IPS-15b (cell line): ENCODE measurements around the gene SLAMF9.

ENCODE experiments used
- H3K27me3 ChIP-seq: one replicate; pipeline ENCODE4 v1.6.1; 2013; ENCODE audit warnings: low read length; ENCODE audit not compliant: control insufficient read depth, insufficient read depth
- H3K36me3 ChIP-seq: one replicate; pipeline ENCODE4 v1.6.1; 2013; ENCODE audit warnings: low read length; ENCODE audit not compliant: control insufficient read depth, insufficient read depth
- H3K4me1 ChIP-seq: one replicate; pipeline ENCODE4 v1.6.1; 2013; ENCODE audit warnings: mild to moderate bottlenecking, low read length; ENCODE audit not compliant: control insufficient read depth, insufficient read depth
- H3K4me3 ChIP-seq: one replicate; pipeline ENCODE4 v1.5.1; 2013; ENCODE audit warnings: low read depth, low read length
- H3K9ac ChIP-seq: one replicate; pipeline ENCODE4 v1.6.1; 2013; ENCODE audit warnings: low read depth, mild to moderate bottlenecking, low read length
- H3K9me3 ChIP-seq: one replicate; pipeline ENCODE4 v1.6.1; 2013; ENCODE audit warnings: mild to moderate bottlenecking, low read length; ENCODE audit not compliant: control insufficient read depth, insufficient read depth

Gene SLAMF9

GRCh38 chr1:159943908-159944622, 10.0 kb downstream of the SLAMF9 start:
- peaks cover 3% of the 10 kb centered on the region for H3K27me3 ChIP-seq
- peaks cover 15% of the 10 kb centered on the region for H3K4me1 ChIP-seq
- H3K36me3 ChIP-seq = no peaks in the 10 kb centered on the region
- H3K9ac ChIP-seq = no peak overlapping the region
- H3K4me3 ChIP-seq = peak overlapping the region; percentile 82
- no peaks in the 10 kb centered on the region for H3K9me3 ChIP-seq

GRCh38 chr1:159943278-159943640, 10.8 kb downstream of the SLAMF9 start:
- Histone ChIP-seq H3K4me1 (peaks cover 15% of the 10 kb centered on the region), H3K4me3 (no peak overlapping the region), H3K9me3 (no peaks in the 10 kb centered on the region), H3K9ac (no peak overlapping the region), H3K27me3 (peaks cover 3% of the 10 kb centered on the region), H3K36me3 (no peaks in the 10 kb centered on the region)

GRCh38 chr1:159942632-159943277, 11.3 kb downstream of the SLAMF9 start:
- H3K27me3 ChIP-seq = peaks cover 3% of the 10 kb centered on the region
- H3K36me3 ChIP-seq = no peaks in the 10 kb centered on the region
- no peaks in the 10 kb centered on the region for H3K9me3 ChIP-seq
- H3K4me1 ChIP-seq = peaks cover 16% of the 10 kb centered on the region
- H3K9ac ChIP-seq = no peak overlapping the region
- no peak overlapping the region for H3K4me3 ChIP-seq

GRCh38 chr1:159941591-159942560, 12.2 kb downstream of the SLAMF9 start:
- Histone ChIP-seq H3K9ac (no peak overlapping the region), H3K27me3 (peaks cover 3% of the 10 kb centered on the region), H3K4me3 (no peak overlapping the region), H3K36me3 (no peaks in the 10 kb centered on the region), H3K9me3 (no peaks in the 10 kb centered on the region), H3K4me1 (peaks cover 24% of the 10 kb centered on the region)

- H3K4me3 ChIP-seq = no peak overlapping the region
- peaks cover 21% of the 10 kb centered on the region for H3K4me1 ChIP-seq
- H3K9ac ChIP-seq = no peak overlapping the region
- H3K27me3 ChIP-seq = peaks cover 3% of the 10 kb centered on the region
- no peaks in the 10 kb centered on the region for H3K9me3 ChIP-seq
- no peaks in the 10 kb centered on the region for H3K36me3 ChIP-seq
Measured at GRCh38 chr1:159941141-159941540, 12.9 kb downstream of the SLAMF9 start.

GRCh38 chr1:159940006-159940620, 13.9 kb downstream of the SLAMF9 start:
- Histone ChIP-seq H3K4me3 (no peak overlapping the region), H3K36me3 (peaks cover 2% of the 10 kb centered on the region), H3K9ac (no peak overlapping the region), H3K4me1 (peaks cover 20% of the 10 kb centered on the region), H3K27me3 (peaks cover 3% of the 10 kb centered on the region), H3K9me3 (no peaks in the 10 kb centered on the region)

DNA sequence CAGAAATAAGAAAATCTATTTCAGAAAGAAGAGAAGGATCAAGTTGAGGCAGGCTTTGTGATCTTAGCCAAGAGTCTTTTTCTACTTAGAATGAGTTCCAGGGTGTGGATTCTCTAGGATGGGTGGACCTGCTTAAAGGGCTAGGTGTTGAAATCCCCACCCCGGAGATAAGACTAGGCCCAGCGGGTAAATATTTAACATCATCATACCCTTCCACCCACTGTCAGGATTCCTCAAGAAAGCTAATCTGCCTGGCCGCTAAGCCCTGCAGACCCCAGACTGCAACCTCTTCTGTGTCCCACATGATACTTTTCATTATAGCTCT, 14.4 kb downstream of the SLAMF9 start:
- Histone ChIP-seq H3K36me3 (peaks cover 2% of the 10 kb centered on the region), H3K9me3 (no peaks in the 10 kb centered on the region), H3K27me3 (peaks cover under 1% of the 10 kb centered on the region), H3K4me3 (no peak overlapping the region), H3K9ac (no peak overlapping the region), H3K4me1 (peaks cover 17% of the 10 kb centered on the region)

DNA sequence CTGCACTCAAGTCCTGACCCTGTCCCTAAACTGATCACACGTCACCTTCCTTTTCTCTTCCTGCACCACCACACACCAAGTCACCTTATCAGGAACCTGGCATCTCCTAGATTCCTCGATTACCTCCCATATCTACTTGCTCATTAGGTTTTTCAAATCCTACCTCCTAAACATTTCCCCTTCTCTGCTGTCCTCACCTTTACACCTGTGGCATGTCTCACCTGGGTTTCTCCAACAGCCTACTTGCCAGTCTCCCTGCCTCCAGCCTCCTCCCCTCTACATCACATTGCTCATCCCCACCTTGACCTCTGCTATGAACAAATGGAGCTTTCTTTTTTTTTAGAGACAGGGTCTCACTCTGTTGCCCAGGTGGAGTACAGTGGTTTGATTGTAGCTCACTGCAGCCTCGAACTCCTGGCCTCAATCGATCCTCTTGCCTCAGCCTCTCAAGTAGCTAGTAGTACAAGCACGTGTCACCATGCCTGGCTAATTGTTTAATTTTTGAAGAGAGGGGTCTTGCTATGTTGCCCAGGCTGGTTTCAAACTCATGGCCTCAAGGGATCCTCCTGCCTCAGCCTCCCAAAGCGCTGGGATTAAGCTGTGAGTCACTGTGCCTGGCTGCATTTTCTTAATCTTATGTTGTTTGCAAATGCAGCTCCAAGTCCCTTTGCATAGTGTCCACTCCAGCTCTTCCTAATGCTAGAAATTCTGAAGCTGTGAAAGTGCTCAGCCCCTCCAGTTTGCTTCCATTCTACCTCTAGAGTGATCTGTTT, 14.9 kb downstream of the SLAMF9 start:
- Histone ChIP-seq H3K4me1 (peaks cover 13% of the 10 kb centered on the region), H3K9me3 (no peaks in the 10 kb centered on the region), H3K27me3 (no peaks in the 10 kb centered on the region), H3K4me3 (no peak overlapping the region), H3K36me3 (peaks cover 7% of the 10 kb centered on the region), H3K9ac (no peak overlapping the region)

DNA sequence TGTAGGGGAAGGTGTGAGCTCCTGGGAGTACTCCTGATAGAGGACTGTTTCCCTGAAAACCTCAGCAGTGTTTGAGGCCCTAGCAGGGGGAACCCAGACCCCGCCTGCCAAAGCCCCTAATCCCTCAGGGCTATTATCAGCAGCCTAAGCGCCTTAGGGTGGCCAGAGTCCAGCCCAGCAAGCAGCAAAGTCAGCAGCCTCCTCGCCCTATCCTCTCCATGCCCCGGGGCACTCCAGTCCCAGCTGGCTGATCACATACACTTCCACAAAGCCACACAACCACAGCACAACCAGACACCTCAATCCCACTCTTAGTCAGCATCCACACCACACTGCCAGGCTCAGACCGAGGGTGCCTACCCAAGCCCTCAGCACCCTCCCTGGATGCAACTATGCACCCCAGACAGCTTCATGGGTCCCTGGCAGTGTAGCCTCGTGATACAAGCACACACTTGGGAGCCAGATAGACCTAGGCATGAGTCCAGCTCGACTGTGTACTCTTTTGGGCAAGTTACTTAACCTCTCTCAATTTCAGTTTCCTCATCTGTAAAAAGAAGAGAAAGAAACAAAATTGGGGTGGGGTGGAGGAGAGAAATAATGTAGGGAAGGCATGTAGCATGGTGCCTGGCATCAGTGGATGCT, 15.7 kb downstream of the SLAMF9 start:
- no peak overlapping the region for H3K4me3 ChIP-seq
- H3K36me3 ChIP-seq = peaks cover 8% of the 10 kb centered on the region
- no peaks in the 10 kb centered on the region for H3K27me3 ChIP-seq
- no peak overlapping the region for H3K9ac ChIP-seq
- H3K9me3 ChIP-seq = no peaks in the 10 kb centered on the region
- peaks cover 13% of the 10 kb centered on the region for H3K4me1 ChIP-seq

- Histone ChIP-seq H3K4me3 (peak overlapping the region; percentile 18), H3K4me1 (peaks cover 13% of the 10 kb centered on the region), H3K36me3 (peaks cover 8% of the 10 kb centered on the region), H3K9ac (no peak overlapping the region), H3K27me3 (no peaks in the 10 kb centered on the region), H3K9me3 (no peaks in the 10 kb centered on the region)
Measured at GRCh38 chr1:159937054-159937750, 16.8 kb downstream of the SLAMF9 start.
